MCF 10A (cell line): ENCODE data around the gene NR3C2. TPM values are rescaled to one million over a fixed set of nuclear protein-coding genes. Genes with fewer than 3 reads are reported as not detected.

Experiments
- BruUV-seq: library from RNA; stranded (reverse); fragments of 400-500 nt; replicated peaks from 2 replicates; lab custom pipeline; 2021; lab: Mats Ljungman, UMichigan
- CTCF ChIA-PET: fragments of 300-600 bp; sonication (Branson Sonifier 250); formaldehyde crosslinking; extraction: SDS; loops from one replicate; lab custom pipeline; 2021; ENCODE audit warnings: antibody characterized with exemption, inconsistent platforms; lab: Yijun Ruan, JAX
- POLR2A ChIA-PET: fragments of 300-600, 350-650 bp; sonication (Branson Sonifier 250); formaldehyde crosslinking; extraction: SDS; loops from one replicate; lab custom pipeline; 2020; ENCODE audit warnings: antibody characterized with exemption, inconsistent platforms; lab: Yijun Ruan, JAX
- DNase-seq: peaks from one replicate; pipeline ENCODE4 v3.0.0-alpha.2; 2018; ENCODE audit not compliant: unreplicated experiment
- H3K27ac Mint-ChIP-seq: one replicate; pipeline ENCODE4 v1.8.0; 2022; ENCODE audit warnings: mild to moderate bottlenecking, low read depth, mixed read lengths; ENCODE audit not compliant: unreplicated experiment
- H3K27me3 Mint-ChIP-seq: one replicate; pipeline ENCODE4 v1.8.0; 2022; ENCODE audit warnings: mixed read lengths; ENCODE audit not compliant: insufficient read depth, unreplicated experiment
- H3K36me3 Mint-ChIP-seq: one replicate; pipeline ENCODE4 v1.8.0; 2022; ENCODE audit warnings: mild to moderate bottlenecking, moderate library complexity, mixed read lengths; ENCODE audit not compliant: insufficient read depth, unreplicated experiment
- H3K4me1 Mint-ChIP-seq: one replicate; pipeline ENCODE4 v1.8.0; 2022; ENCODE audit warnings: mixed read lengths; ENCODE audit not compliant: insufficient read depth, unreplicated experiment
- H3K4me3 Mint-ChIP-seq: one replicate; pipeline ENCODE4 v1.8.0; 2022; ENCODE audit warnings: mild to moderate bottlenecking, moderate library complexity, mixed read lengths; ENCODE audit not compliant: unreplicated experiment
- H3K9me3 Mint-ChIP-seq: one replicate; pipeline ENCODE4 v1.8.0; 2022; ENCODE audit warnings: mixed read lengths; ENCODE audit not compliant: unreplicated experiment
- CTCF ChIP-seq: fragments of 200-600 bp; IDR thresholded peaks from one replicate; pipeline ENCODE4 v1.8.0; 2022; ENCODE audit warnings: antibody characterized with exemption, mild to moderate bottlenecking; ENCODE audit not compliant: unreplicated experiment
- intact Hi-C: fragments of 100-400 bp; cut with micrococcal nuclease; formaldehyde crosslinking; loops from 2 replicates; pipeline ENCODE4 v1.14.1; 2022
- total RNA-seq: library from RNA; stranded (reverse); gene quantifications from 2 replicates; pipeline ENCODE4 v1.2.3, GENCODE V29; 2022

The NR3C2 gene
- total RNA-seq, 1 experiment from 2014 or later: 0.21 TPM

- BruUV-seq: no TSS peak
- POLR2A ChIA-PET: interaction anchor here (0.6 to 0.7 kb wide), 2 partner anchors 9 to 77 kb away, joined by 3 read pairs; no protein-coding TSS in a partner anchor
- CTCF ChIA-PET: interaction anchor here (0.6 to 1.1 kb wide), 2 partner anchors 85 to 1192 kb away, joined by 3 read pairs; no protein-coding TSS in a partner anchor
- Mint-ChIP-seq H3K9me3 (peaks cover 18% of the 10 kb centered on the region), H3K4me3 (no peak overlapping the region), H3K27ac (peak overlapping the region; percentile 25), H3K27me3 (no peaks in the 10 kb centered on the region), H3K36me3 (peaks cover 32% of the 10 kb centered on the region), H3K4me1 (no peaks in the 10 kb centered on the region)
- no peak for DNase-seq
- TF ChIP-seq CTCF: no peak
- intact Hi-C loops: no loop called here
Measured at GRCh38 chr4:148071009-148071408, 371.2 kb downstream of the NR3C2 start.

- no TSS peak for BruUV-seq
- DNase-seq: no peak
- Mint-ChIP-seq H3K4me3 (no peak overlapping the region), H3K27ac (no peak overlapping the region), H3K36me3 (peaks cover 30% of the 10 kb centered on the region), H3K4me1 (peaks cover 4% of the 10 kb centered on the region), H3K27me3 (no peaks in the 10 kb centered on the region), H3K9me3 (peaks cover 7% of the 10 kb centered on the region)
- TF ChIP-seq CTCF: no peak
- intact Hi-C loops: no loop called here
- CTCF ChIA-PET: interaction anchor here (1.1 kb wide), 1 partner anchor 962 kb away, joined by 3 read pairs; no protein-coding TSS in a partner anchor
- POLR2A ChIA-PET: no interaction called here
Measured at GRCh38 chr4:148069895-148070178, 372.4 kb downstream of the NR3C2 start.

GRCh38 chr4:148069086-148069894 lies 372.9 kb downstream of the NR3C2 start:
- no TSS peak for BruUV-seq
- intact Hi-C loops: no loop called here
- H3K4me1 Mint-ChIP-seq: peaks cover 6% of the 10 kb centered on the region
- no peaks in the 10 kb centered on the region for H3K27me3 Mint-ChIP-seq
- H3K4me3 Mint-ChIP-seq: no peak overlapping the region
- H3K36me3 Mint-ChIP-seq: peaks cover 33% of the 10 kb centered on the region
- H3K9me3 Mint-ChIP-seq: peaks cover 6% of the 10 kb centered on the region
- CTCF ChIA-PET: interaction anchor here (0.6 to 1.1 kb wide), 2 partner anchors 24 to 962 kb away, joined by 3 to 5 read pairs; no protein-coding TSS in a partner anchor
- POLR2A ChIA-PET: no interaction called here
- DNase-seq: no peak
- no peak overlapping the region for H3K27ac Mint-ChIP-seq
- TF ChIP-seq CTCF: no peak

GRCh38 chr4:148068065-148068911 lies 373.9 kb downstream of the NR3C2 start:
- no TSS peak for BruUV-seq

More at GRCh38 chr4:148068065-148068911, 373.9 kb downstream of the NR3C2 start:
- Mint-ChIP-seq H3K9me3 (no peaks in the 10 kb centered on the region), H3K27ac (no peak overlapping the region), H3K27me3 (no peaks in the 10 kb centered on the region), H3K36me3 (peaks cover 36% of the 10 kb centered on the region), H3K4me1 (peaks cover 6% of the 10 kb centered on the region), H3K4me3 (no peak overlapping the region)
- no peak for DNase-seq
- ChIA-PET POLR2A (no interaction called here), CTCF (no interaction called here)
- intact Hi-C loops: no loop called here
- no peak for TF ChIP-seq CTCF
